ENCODE results near the gene OXNAD1.

DNA sequence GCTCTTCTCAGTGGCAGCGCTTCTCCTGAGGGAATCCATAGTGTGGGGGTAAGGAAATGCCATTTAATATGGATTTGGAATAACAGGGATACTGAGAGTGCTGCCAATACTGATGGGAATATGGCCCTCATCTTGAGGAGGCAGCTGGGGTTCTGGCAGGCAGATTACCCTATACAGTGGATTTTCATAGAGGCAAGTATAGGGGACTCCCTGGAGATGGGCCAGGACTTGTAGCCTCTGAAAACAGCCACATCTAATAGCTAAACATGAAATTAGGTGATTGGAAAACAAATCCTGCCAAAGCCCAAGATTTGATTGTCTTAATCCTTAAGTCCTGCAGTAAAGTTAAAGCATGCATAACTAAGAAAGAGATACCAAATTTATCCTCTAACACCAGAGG, 31.2 kb upstream of the OXNAD1 start:
- TF ChIP-seq, protein P1, sequence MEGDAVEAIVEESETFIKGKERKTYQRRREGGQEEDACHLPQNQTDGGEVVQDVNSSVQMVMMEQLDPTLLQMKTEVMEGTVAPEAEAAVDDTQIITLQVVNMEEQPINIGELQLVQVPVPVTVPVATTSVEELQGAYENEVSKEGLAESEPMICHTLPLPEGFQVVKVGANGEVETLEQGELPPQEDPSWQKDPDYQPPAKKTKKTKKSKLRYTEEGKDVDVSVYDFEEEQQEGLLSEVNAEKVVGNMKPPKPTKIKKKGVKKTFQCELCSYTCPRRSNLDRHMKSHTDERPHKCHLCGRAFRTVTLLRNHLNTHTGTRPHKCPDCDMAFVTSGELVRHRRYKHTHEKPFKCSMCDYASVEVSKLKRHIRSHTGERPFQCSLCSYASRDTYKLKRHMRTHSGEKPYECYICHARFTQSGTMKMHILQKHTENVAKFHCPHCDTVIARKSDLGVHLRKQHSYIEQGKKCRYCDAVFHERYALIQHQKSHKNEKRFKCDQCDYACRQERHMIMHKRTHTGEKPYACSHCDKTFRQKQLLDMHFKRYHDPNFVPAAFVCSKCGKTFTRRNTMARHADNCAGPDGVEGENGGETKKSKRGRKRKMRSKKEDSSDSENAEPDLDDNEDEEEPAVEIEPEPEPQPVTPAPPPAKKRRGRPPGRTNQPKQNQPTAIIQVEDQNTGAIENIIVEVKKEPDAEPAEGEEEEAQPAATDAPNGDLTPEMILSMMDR (IDR thresholded peaks at IDR 0.05; ENCODE audit: poor library complexity): no peak
- no peak for TF ChIP-seq EZH2 (IDR thresholded peaks at IDR 0.05; ENCODE audit: borderline replicate concordance)
